ENCODE results near the gene TIMM44. TPM values are rescaled to one million over a fixed set of nuclear protein-coding genes. Genes with fewer than 3 reads are reported as not detected.

Gene TIMM44
- polyA plus RNA-seq, 3 donors = 9.5 to 33.2 (median 10.4) TPM

- Mint-ChIP-seq H3K36me3 (peaks cover 15 to 17% of the 10 kb centered on the region in 2 donors), H3K4me3 (peak within 1 kb of the TSS; percentile 91 to 99), H3K9me3 (peaks cover 0 to 28% (median 15%) of the 10 kb centered on the region in 7 donors), H3K27ac (peak within 1 kb of the TSS; percentile 90 to 99 (median 97)), H3K27me3 (ENCODE audit: low read depth in 3 of 3) (peaks cover 47 to 64% (median 55%) of the 10 kb centered on the region in 3 donors), H3K4me1 (peaks cover 52% of the 10 kb centered on the region)
- peak within 1 kb of the TSS; percentile 63 to 87 (median 69) for H3K4me3 ChIP-seq (replicated peaks in 1 of 3; ENCODE audit: low read depth in 2 of 3, low read length in 3 of 3)
- 6% methylated on average over 62 of the region's 62 CpGs for WGBS (ENCODE audit: insufficient coverage)
- peaks cover 26 to 41% of the 10 kb centered on the region in 2 donors for H3K27me3 ChIP-seq (ENCODE audit: control insufficient read depth in 2 of 2, insufficient read depth in 2 of 2, low read length in 2 of 2)
- peak; percentile 80 to 94 (median 92) for DNase-seq
- peaks cover 0 to 18% of the 10 kb centered on the region in 2 donors for H3K9me3 ChIP-seq (replicated peaks in 1 of 2; ENCODE audit: control insufficient read depth in 1 of 2, insufficient read depth in 1 of 2, low read length in 2 of 2)
- intact Hi-C loops (cut with micrococcal nuclease) = loop anchor here (1.0 to 10.0 kb wide), 6 partner anchors 15 to 1895 kb away; partner anchors contain the start of genes FBXL12 (in 1 of the 2), MAP2K7 (in 1 of the 2), PRR36 (in 1 of the 2) and TIMM44 (in 1 of the 2)
- H3K79me2 ChIP-seq (ENCODE audit: insufficient read depth, low read length) = no peaks in the 10 kb centered on the region
- peak within 1 kb of the TSS; percentile 83 to 88 for H3K27ac ChIP-seq (ENCODE audit: low read depth in 1 of 2, low read length in 2 of 2)
- peaks cover 12 to 15% of the 10 kb centered on the region in 2 donors for H3K36me3 ChIP-seq (replicated peaks in 1 of 2; ENCODE audit: control insufficient read depth in 1 of 2, insufficient read depth in 2 of 2, low read length in 2 of 2)
- H3K9ac ChIP-seq (ENCODE audit: insufficient read depth, low read length, poor library complexity, severe bottlenecking) = peak within 1 kb of the TSS; percentile 69
- H2AFZ ChIP-seq (ENCODE audit: insufficient read depth, low read depth, low read length, poor library complexity, severe bottlenecking) = peak within 1 kb of the TSS; percentile 88
- peaks cover 39 to 65% of the 10 kb centered on the region in 2 donors for H3K4me1 ChIP-seq (ENCODE audit: control insufficient read depth in 1 of 2, insufficient read depth in 2 of 2, low read length in 2 of 2)
- peak within 1 kb of the TSS; percentile 98 for H3K4me2 ChIP-seq (replicated peaks; ENCODE audit: extremely low read depth, low read length, poor library complexity, severe bottlenecking)
- no peak for TF ChIP-seq CTCF (IDR thresholded peaks at IDR 0.05)
- peaks cover 4% of the 10 kb centered on the region for H4K20me1 ChIP-seq (ENCODE audit: insufficient read depth, low read length)
Observed at GRCh38 chr19:7919610-7920518, 23.6 kb downstream of the TIMM44 start, which contains the start of gene SNAPC2. SNAPC2 (plus strand) TSS chr19:7920338; CDS start chr19:7920367, 29 bp downstream.

All from CD14-positive monocyte (primary cell).